ENCODE measurements around the gene CAMTA1. TPM values are rescaled to one million over a fixed set of nuclear protein-coding genes. Genes with fewer than 3 reads are reported as not detected.

CAMTA1 gene
- total RNA-seq, 4 donors from 2014 or later = 45.3 to 68.9 (median 62.0) TPM

GRCh38 chr1:7780976-7781375 lies 995.7 kb downstream of the CAMTA1 start:
- no peak for ATAC-seq (ENCODE audit: low FRiP score)
- TF ChIP-seq CTCF (IDR thresholded peaks at IDR 0.05) = no peak
- DNase-seq (ENCODE audit: low spot score) = no peak

- no peak for ATAC-seq (ENCODE audit: low FRiP score)
- DNase-seq (ENCODE audit: low spot score) = no peak
- no peak for TF ChIP-seq CTCF (IDR thresholded peaks at IDR 0.05)
These were observed 996.2 kb downstream of the CAMTA1 start for GRCh38 chr1:7781501-7781900.

GRCh38 chr1:7781923-7782495 lies 996.8 kb downstream of the CAMTA1 start:
- DNase-seq (ENCODE audit: low spot score) (no peak), ATAC-seq (ENCODE audit: low FRiP score) (no peak)
- TF ChIP-seq CTCF (IDR thresholded peaks at IDR 0.05) = no peak

- no peak for TF ChIP-seq CTCF (IDR thresholded peaks at IDR 0.05)
- ATAC-seq (ENCODE audit: low FRiP score) (peak; percentile 68), DNase-seq (ENCODE audit: low spot score) (no peak)
These were observed 998.0 kb downstream of the CAMTA1 start for GRCh38 chr1:7783178-7783711.

- ATAC-seq (ENCODE audit: low FRiP score) (peak; percentile 99), DNase-seq (ENCODE audit: low spot score) (peak; percentile 82)
- TF ChIP-seq CTCF (IDR thresholded peaks at IDR 0.05) = no peak
These were observed 998.7 kb downstream of the CAMTA1 start, which contains the start of gene PER3 for GRCh38 chr1:7783826-7784491. Gene PER3 (plus strand): TSS chr1:7784291. CDS start chr1:7784878, 587 bp downstream.

- DNase-seq (ENCODE audit: low spot score) (no peak), ATAC-seq (ENCODE audit: low FRiP score) (no peak)
- no peak for TF ChIP-seq CTCF (IDR thresholded peaks at IDR 0.05)
These were observed 999.3 kb downstream of the CAMTA1 start for GRCh38 chr1:7784492-7785071.

Measured in omental fat pad (tissue), 4 donors.